ENCODE measurements around the gene KCNG2. TPM values are rescaled to one million over a fixed set of nuclear protein-coding genes. Genes with fewer than 3 reads are reported as not detected.

The KCNG2 gene
- total and polyA plus RNA-seq, 2 of the 4 experiments (the other 2 are of a cell fraction) = not detected

DNA sequence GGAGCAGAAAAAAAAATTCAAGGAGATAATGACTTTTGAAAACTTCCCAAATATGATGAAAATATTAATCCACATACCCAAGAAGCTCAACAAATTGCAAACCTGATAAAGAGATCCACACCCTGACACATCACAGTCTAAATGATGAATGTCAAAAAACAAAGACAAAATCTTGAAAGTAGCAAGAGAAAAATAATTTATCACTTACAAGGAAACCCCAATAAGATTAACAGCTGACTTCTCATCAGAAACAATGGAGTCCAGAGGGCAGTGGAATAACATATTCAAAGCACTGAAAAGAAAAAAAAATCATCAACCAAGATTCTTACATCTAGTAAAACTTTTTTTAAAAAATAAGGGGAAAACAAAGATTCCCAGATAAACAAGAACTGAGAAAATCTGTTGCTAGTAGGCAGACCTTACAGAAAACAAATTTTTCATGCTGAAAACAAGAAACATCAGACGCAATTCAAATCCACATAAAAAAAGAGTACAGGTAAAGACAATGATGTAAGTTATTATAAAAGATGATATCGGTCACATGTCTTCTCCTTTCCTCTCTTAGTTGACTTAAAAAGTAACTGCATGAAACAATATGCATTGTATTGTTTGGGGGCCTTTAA lies 132.4 kb downstream of the KCNG2 start:
- Histone ChIP-seq H3K36me3 (ENCODE audit: control insufficient read depth, insufficient read depth, low read length) (peaks cover 28% of the 10 kb centered on the region), H2BK20ac (ENCODE audit: low read depth, low read length) (no peak overlapping the region), H2BK5ac (ENCODE audit: low read depth, low read length, poor library complexity, severe bottlenecking) (no peak overlapping the region), H3K27me3 (ENCODE audit: control insufficient read depth, insufficient read depth, low read length) (no peaks in the 10 kb centered on the region), H3K9me1 (ENCODE audit: insufficient read depth, low read length) (peaks cover 2% of the 10 kb centered on the region), H3K27ac (ENCODE audit: insufficient read depth, low read length) (no peak overlapping the region), H4K20me1 (ENCODE audit: insufficient read depth, low read length) (peaks cover 14% of the 10 kb centered on the region), H3K4me2 (ENCODE audit: low read depth, low read length) (no peak overlapping the region), H3K4me1 (ENCODE audit: control insufficient read depth, insufficient read depth, low read length) (no peaks in the 10 kb centered on the region), H3K4ac (ENCODE audit: low read depth, low read length) (no peak overlapping the region), H4K8ac (ENCODE audit: low read depth in 2 of 2, low read length in 2 of 2) (no peak overlapping the region), H3K79me1 (ENCODE audit: low read depth in 1 of 2, low read length in 2 of 2) (peaks cover 21 to 49% of the 10 kb centered on the region in 2 experiments), H2AFZ (replicated peaks; ENCODE audit: low read length, poor library complexity) (no peak overlapping the region), H3K14ac (replicated peaks; ENCODE audit: low read depth, low read length) (no peak overlapping the region), H2AK5ac (ENCODE audit: low read depth, low read length) (no peak overlapping the region), H3K23ac (ENCODE audit: low read depth, low read length) (no peak overlapping the region), H3K9me3 (ENCODE audit: control insufficient read depth, insufficient read depth, low read length) (peaks cover 22% of the 10 kb centered on the region), H3K18ac (ENCODE audit: low read depth, low read length) (no peak overlapping the region), H2BK120ac (ENCODE audit: low read depth, low read length) (no peak overlapping the region), H4K5ac (ENCODE audit: low read depth, low read length) (no peak overlapping the region), H2BK15ac (ENCODE audit: low read depth, low read length) (no peak overlapping the region), H4K91ac (ENCODE audit: insufficient read depth, low read depth, low read length) (no peak overlapping the region), H3K56ac (ENCODE audit: extremely low read depth, insufficient read depth, low read length) (no peak overlapping the region), H3K9ac (ENCODE audit: low read depth, low read length) (no peak overlapping the region), H3K4me3 (ENCODE audit: insufficient read depth, low read depth, low read length) (no peak overlapping the region), H2AK9ac (replicated peaks; ENCODE audit: low read depth, low read length, poor library complexity) (no peak overlapping the region)
- dilution Hi-C loops (cut with HindIII; ENCODE audit: low sequenced_read_pairs, unreplicated experiment) (no loop called here), in situ Hi-C loops (cut with MboI; ENCODE audit: low sequenced_read_pairs) (no loop called here), intact Hi-C loops (cut with micrococcal nuclease) (no loop called here)
- peak; percentile 13 for DNase-seq
- POLR2A ChIA-PET (ENCODE audit: unreplicated experiment) = no interaction called here
- CTCF ChIA-PET = no interaction called here
- WGBS, 2 experiments (ENCODE audit: extremely low coverage in 2 of 2, insufficient read length in 1 of 2) = no CpG with 5 or more reads among the region's 2 CpGs
- no TSS peak for BruUV-seq (replicated peaks)
- no peak for ATAC-seq (ENCODE audit: low read depth)
- TF ChIP-seq CHD1 (IDR thresholded peaks at IDR 0.05; ENCODE audit: low read depth, low read length) (no peak), FOS (IDR thresholded peaks at IDR 0.05; ENCODE audit: low read depth, low read length) (no peak), BHLHE40 (IDR thresholded peaks at IDR 0.05; ENCODE audit: low read depth, low read length) (no peak), RCOR1 (IDR thresholded peaks at IDR 0.05; ENCODE audit: insufficient replicate concordance, low read length) (no peak), MAZ (IDR thresholded peaks at IDR 0.05; ENCODE audit: borderline replicate concordance, low read depth, low read length) (no peak), SMC3 (IDR thresholded peaks at IDR 0.05; ENCODE audit: low read depth, low read length) (no peak), MXI1 (IDR thresholded peaks at IDR 0.05; ENCODE audit: borderline replicate concordance, low read depth, low read length) (no peak), MAFK (IDR thresholded peaks at IDR 0.05; ENCODE audit: low read depth, low read length) (no peak), CEBPB (IDR thresholded peaks at IDR 0.05; ENCODE audit: low read depth, low read length) (no peak), POLR2A (IDR thresholded peaks at IDR 0.05; ENCODE audit: low read depth, low read length) (no peak), RAD21 (IDR thresholded peaks at IDR 0.05; ENCODE audit: low read length) (no peak), NFE2L2 (IDR thresholded peaks at IDR 0.05; ENCODE audit: low read depth, low read length) (no peak), RFX5 (IDR thresholded peaks at IDR 0.05; ENCODE audit: low read depth, low read length) (no peak)
- TF ChIP-seq, protein P1, sequence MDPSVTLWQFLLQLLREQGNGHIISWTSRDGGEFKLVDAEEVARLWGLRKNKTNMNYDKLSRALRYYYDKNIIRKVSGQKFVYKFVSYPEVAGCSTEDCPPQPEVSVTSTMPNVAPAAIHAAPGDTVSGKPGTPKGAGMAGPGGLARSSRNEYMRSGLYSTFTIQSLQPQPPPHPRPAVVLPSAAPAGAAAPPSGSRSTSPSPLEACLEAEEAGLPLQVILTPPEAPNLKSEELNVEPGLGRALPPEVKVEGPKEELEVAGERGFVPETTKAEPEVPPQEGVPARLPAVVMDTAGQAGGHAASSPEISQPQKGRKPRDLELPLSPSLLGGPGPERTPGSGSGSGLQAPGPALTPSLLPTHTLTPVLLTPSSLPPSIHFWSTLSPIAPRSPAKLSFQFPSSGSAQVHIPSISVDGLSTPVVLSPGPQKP (IDR thresholded peaks at IDR 0.05; ENCODE audit: borderline replicate concordance, low read depth, low read length) = no peak
- TF ChIP-seq, protein P2, sequence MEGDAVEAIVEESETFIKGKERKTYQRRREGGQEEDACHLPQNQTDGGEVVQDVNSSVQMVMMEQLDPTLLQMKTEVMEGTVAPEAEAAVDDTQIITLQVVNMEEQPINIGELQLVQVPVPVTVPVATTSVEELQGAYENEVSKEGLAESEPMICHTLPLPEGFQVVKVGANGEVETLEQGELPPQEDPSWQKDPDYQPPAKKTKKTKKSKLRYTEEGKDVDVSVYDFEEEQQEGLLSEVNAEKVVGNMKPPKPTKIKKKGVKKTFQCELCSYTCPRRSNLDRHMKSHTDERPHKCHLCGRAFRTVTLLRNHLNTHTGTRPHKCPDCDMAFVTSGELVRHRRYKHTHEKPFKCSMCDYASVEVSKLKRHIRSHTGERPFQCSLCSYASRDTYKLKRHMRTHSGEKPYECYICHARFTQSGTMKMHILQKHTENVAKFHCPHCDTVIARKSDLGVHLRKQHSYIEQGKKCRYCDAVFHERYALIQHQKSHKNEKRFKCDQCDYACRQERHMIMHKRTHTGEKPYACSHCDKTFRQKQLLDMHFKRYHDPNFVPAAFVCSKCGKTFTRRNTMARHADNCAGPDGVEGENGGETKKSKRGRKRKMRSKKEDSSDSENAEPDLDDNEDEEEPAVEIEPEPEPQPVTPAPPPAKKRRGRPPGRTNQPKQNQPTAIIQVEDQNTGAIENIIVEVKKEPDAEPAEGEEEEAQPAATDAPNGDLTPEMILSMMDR (conservative IDR thresholded peaks at IDR 0.05; ENCODE audit: low read depth, low read length) = no peak
- TF ChIP-seq, protein P3, sequence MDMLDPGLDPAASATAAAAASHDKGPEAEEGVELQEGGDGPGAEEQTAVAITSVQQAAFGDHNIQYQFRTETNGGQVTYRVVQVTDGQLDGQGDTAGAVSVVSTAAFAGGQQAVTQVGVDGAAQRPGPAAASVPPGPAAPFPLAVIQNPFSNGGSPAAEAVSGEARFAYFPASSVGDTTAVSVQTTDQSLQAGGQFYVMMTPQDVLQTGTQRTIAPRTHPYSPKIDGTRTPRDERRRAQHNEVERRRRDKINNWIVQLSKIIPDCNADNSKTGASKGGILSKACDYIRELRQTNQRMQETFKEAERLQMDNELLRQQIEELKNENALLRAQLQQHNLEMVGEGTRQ (IDR thresholded peaks at IDR 0.05; ENCODE audit: low read depth, low read length) = no peak

Data from IMR-90 (cell line).